ENCODE measurements around the gene GPRASP1.
"Not testable (repeated sequence)": the region's sequence is repeated elsewhere in the genome, so short reads cannot be mapped to it uniquely, and the experiment has no call there.

Gene GPRASP1, protein sequence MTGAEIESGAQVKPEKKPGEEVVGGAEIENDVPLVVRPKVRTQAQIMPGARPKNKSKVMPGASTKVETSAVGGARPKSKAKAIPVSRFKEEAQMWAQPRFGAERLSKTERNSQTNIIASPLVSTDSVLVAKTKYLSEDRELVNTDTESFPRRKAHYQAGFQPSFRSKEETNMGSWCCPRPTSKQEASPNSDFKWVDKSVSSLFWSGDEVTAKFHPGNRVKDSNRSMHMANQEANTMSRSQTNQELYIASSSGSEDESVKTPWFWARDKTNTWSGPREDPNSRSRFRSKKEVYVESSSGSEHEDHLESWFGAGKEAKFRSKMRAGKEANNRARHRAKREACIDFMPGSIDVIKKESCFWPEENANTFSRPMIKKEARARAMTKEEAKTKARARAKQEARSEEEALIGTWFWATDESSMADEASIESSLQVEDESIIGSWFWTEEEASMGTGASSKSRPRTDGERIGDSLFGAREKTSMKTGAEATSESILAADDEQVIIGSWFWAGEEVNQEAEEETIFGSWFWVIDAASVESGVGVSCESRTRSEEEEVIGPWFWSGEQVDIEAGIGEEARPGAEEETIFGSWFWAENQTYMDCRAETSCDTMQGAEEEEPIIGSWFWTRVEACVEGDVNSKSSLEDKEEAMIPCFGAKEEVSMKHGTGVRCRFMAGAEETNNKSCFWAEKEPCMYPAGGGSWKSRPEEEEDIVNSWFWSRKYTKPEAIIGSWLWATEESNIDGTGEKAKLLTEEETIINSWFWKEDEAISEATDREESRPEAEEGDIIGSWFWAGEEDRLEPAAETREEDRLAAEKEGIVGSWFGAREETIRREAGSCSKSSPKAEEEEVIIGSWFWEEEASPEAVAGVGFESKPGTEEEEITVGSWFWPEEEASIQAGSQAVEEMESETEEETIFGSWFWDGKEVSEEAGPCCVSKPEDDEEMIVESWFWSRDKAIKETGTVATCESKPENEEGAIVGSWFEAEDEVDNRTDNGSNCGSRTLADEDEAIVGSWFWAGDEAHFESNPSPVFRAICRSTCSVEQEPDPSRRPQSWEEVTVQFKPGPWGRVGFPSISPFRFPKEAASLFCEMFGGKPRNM (N-terminal part only)

GRCh38 chrX:102651242-102652011, at the start of gene GPRASP1:
Gene GPRASP1, plus strand, starts transcription at chrX:102651483. Its CDS starts 2,431 bp downstream, at chrX:102653914.
- peak; percentile 55 for DNase-seq (ENCODE audit: low spot score)

DNA sequence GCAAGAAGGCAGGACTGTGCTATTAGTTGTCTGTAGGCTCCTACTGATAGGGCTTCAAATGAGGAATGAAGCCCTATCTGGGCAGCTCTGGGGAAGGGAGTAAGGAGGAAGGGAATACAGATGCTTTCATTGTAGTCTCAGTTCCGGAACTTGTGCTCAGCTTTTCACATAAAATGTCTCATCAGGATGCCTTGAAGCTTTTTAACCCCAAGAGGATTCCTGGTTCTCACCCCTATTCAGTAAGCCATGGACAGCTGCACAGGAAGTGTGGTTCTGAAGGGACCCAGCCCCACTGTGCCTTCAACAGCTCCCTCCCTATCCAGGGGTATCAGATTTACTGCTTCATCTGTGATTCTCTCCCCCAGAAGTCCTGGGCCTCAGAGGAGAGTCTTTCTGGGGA, 47.0 kb upstream of the GPRASP1 start:
- DNase-seq (ENCODE audit: low spot score) = no peak

DNA sequence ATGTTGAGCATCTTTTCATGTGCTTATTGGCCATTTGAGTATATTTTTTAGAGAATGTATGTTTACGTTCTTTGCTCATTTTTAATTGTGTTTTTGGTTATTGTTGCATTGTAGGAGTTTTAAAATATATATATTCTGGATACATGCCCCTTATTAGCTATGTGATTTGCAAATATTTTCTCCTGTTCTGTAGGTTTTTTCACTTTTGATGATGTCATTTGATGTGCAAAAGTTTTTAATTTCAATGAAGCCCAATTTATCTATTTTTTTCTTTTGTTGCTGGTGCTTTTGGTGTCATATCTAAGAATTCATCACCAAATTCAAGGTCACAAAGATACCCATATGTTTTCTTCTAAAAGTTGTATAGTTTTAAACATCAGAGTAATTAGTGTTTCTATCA, 45.2 kb upstream of the GPRASP1 start:
- no peak for DNase-seq (ENCODE audit: low spot score)

DNA sequence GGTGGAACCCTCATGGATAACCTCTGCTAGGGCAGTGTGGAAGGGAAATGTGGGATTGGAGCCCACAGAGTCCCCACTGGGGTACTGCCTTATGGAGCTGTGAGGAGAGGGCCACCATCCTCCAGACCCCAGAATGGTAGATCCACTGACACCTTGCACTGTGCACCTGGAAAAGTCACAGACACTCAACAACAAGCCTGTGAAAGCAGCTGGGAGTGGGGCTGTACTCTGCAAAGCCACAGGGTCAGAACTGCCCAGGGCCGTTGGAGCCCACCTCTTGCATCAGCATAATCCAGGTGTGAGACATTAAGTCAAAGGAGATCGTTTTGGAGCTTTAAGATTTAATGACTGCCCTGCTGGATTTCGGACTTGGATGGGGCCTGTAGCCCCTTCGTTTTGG, 40.4 kb upstream of the GPRASP1 start:
- DNase-seq (ENCODE audit: low spot score) = no peak

DNA sequence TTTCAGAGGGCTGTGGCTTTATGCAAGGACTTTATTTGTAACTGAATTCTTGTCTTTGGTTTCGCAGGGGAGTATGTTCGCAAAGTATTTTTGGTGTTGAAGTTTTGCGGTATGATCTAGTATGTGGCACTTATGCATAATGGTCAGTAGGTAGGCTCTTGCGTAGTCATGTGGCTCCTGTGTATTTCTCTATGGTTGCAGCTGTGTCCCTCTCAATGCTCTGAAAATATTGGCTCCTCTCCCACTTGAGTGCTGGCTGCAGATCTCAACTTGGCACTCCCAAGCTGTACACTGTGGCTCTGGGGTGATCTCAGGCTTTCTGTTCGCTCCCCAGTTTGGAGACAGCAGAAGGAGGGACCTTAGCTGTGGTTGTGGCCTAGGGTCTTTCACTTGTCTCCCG, 27.2 kb upstream of the GPRASP1 start:
- DNase-seq (ENCODE audit: low spot score) = no peak

- DNase-seq (ENCODE audit: low spot score) = no peak
Observed at GRCh38 chrX:102627640-102628039, 23.6 kb upstream of the GPRASP1 start.

GRCh38 chrX:102637561-102637960, 13.7 kb upstream of the GPRASP1 start:
- DNase-seq (ENCODE audit: low spot score) = no peak

DNA sequence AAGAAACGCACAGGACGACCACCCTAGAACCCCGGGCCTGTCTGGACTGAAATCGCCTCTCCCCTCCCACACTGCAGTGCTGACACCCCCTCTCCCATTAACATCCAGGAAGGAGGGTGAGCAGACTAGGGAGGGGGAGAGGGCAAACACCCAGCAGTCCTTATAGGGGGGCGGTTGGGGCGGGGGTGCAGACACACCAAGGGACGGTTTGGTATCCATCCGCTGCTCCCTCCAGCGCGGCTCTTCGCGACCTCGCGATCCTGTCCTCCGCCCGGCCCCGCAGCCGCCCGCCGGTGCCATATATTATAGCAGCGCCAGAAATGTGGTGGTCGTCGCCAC, 411 bp upstream of the GPRASP1 start:
- DNase-seq (ENCODE audit: low spot score) = no peak

GRCh38 chrX:102652031-102652688, 877 bp downstream of the GPRASP1 start:
- DNase-seq (ENCODE audit: low spot score) = peak; percentile 65

DNA sequence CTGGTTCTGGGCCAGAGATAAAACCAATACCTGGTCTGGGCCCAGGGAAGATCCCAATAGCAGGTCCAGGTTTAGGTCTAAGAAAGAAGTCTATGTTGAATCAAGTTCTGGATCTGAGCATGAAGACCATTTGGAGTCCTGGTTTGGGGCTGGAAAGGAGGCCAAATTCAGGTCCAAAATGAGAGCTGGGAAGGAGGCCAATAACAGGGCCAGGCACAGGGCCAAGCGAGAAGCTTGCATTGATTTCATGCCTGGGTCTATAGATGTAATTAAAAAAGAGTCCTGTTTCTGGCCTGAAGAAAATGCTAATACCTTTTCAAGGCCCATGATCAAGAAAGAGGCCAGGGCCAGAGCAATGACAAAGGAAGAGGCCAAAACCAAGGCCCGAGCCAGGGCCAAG, 3.4 kb downstream of the GPRASP1 start:
- no peak for DNase-seq (ENCODE audit: low spot score)

DNA sequence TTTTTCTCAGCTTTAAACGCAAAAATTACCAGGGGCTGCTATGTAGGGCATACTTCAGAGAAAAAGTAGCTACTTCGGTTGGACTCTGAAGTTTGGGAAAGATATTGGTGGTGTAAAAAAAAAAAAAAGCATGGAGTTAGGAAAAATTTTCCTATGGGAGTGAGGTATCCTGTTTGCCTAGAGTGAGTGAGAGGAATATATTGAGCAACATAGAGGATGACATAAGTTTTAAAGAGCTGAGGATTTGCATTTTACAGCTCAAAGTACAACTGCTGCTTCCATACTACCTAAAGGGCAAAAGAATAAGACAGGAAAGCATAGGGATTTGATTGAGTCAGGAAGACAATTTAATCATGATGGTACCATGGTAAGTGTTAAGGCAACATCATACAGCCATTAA, 7.3 kb downstream of the GPRASP1 start:
- DNase-seq (ENCODE audit: low spot score) = no peak

GRCh38 chrX:102659790-102660757, 8.8 kb downstream of the GPRASP1 start:
- DNase-seq (ENCODE audit: low spot score) = peak; percentile 77

- not testable (repeated sequence) for DNase-seq (ENCODE audit: low spot score)
Observed at GRCh38 chrX:102663820-102664219, 12.5 kb downstream of the GPRASP1 start.

DNA sequence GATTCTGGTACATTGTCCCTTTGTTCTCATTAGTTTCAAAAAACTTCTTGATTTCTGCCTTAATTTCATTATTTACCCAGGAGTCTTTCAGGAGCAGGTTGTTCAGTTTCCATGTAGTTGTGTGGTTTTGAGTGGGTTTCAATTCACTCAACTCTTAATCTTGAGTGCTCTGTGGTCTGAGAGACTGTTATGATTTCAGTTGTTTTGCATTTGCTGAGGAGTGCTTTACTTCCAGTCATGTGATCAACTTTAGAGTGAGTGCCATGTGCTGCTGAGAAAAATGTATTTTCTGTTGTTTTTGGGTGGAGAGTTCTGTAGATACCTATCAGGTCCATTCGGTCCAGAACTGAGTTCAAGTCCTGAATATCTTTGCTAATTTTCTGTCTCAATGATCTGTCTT, 15.8 kb downstream of the GPRASP1 start:
- DNase-seq (ENCODE audit: low spot score) = not testable (repeated sequence)

- DNase-seq (ENCODE audit: low spot score) = no peak
Observed at GRCh38 chrX:102669526-102669925, 18.2 kb downstream of the GPRASP1 start.

- no peak for DNase-seq (ENCODE audit: low spot score)
Observed at GRCh38 chrX:102672856-102673255, 21.6 kb downstream of the GPRASP1 start.

GRCh38 chrX:102677479-102677878, 26.2 kb downstream of the GPRASP1 start:
- DNase-seq (ENCODE audit: low spot score) = not testable (repeated sequence)

DNA sequence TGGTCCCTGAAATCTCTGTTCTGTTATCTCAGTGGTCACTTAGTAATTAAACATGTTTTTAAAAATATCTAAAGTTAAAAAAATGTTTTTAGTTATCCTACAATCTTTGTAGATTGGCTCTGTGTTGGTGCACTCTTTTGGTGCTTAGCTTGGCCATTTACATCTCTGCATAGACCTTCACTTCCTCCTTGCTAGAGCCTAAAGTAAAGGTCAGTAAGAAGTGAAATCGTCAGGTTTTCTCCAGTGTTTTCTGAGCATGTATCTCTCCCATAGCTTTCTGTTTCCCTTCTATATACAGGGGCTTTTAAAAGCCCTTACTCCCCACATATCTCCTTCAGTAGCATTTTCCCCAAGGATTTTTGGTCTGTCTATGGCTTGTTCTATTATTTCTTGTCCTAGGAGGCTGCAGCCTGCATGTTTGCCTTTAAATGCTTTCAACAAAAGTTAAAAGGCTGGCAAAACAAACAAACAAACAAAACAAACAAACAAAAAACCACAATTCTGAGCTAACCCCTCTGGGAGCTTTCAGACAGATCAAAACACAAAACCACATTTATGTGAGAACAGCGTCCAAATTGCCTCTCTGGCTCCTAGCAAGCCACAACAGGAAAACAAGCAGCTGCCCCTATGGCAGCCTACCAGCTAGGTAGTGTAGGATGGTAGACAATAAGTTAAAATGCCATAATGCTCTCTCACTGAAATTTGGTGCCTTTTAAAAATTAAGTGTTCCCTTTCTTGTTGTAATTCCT, 33.7 kb downstream of the GPRASP1 start:
- no peak for DNase-seq (ENCODE audit: low spot score)

- DNase-seq (ENCODE audit: low spot score) = no peak
Observed at GRCh38 chrX:102694749-102695148, 43.5 kb downstream of the GPRASP1 start.
